SHP77 treated with DMSO at 0.1 percent for 48 hours (cell line): ENCODE data around the gene CNPY1.

Source experiments
- DNase-seq: peaks from one replicate; lab custom pipeline; 2025; lab: John Stamatoyannopoulos, UW

CNPY1 gene

GRCh38 chr7:155454183-155455112 lies 91.9 kb downstream of the CNPY1 start:
- DNase-seq, result no peak

GRCh38 chr7:155453296-155454182 lies 92.8 kb downstream of the CNPY1 start:
- no peak for DNase-seq

GRCh38 chr7:155452505-155453295 lies 93.7 kb downstream of the CNPY1 start:
- no peak for DNase-seq

- DNase-seq, result no peak
Observed at GRCh38 chr7:155451840-155452239, 94.5 kb downstream of the CNPY1 start.
